Endodermal cell (in vitro differentiated cells): ENCODE results near the gene NRDC. TPM values are rescaled to one million over a fixed set of nuclear protein-coding genes. Genes with fewer than 3 reads are reported as not detected.

Source experiments
- DNase-seq: peaks from one replicate; pipeline ENCODE4 v3.0.0-alpha.2; 2017
- H3K27ac ChIP-seq: 2 replicates; pipeline ENCODE4 v1.5.1; 2013; ENCODE audit warnings: mild to moderate bottlenecking, low read depth, low read length, moderate library complexity
- H3K27me3 ChIP-seq: 2 replicates; pipeline ENCODE4 v1.6.1; 2013; ENCODE audit warnings: mild to moderate bottlenecking, low read length, moderate library complexity; ENCODE audit not compliant: insufficient read depth, control insufficient read depth, poor library complexity, severe bottlenecking
- H3K36me3 ChIP-seq: 2 replicates; pipeline ENCODE4 v1.7.0; 2013; ENCODE audit warnings: mild to moderate bottlenecking, low read length, moderate library complexity; ENCODE audit not compliant: control insufficient read depth, insufficient read depth
- H3K4me1 ChIP-seq: one replicate; pipeline ENCODE4 v1.7.0; 2013; ENCODE audit warnings: low read length; ENCODE audit not compliant: control insufficient read depth, insufficient read depth
- H3K4me3 ChIP-seq: 2 replicates; pipeline ENCODE4 v1.5.1; 2013; ENCODE audit warnings: mild to moderate bottlenecking, low read length, moderate library complexity
- H3K9ac ChIP-seq: 2 replicates; pipeline ENCODE4 v1.6.1; 2013; ENCODE audit warnings: mild to moderate bottlenecking, low read length, moderate library complexity; ENCODE audit not compliant: poor library complexity, severe bottlenecking; ENCODE audit errors: extremely low read depth
- H3K9me3 ChIP-seq: 2 replicates; pipeline ENCODE4 v1.6.1; 2013; ENCODE audit warnings: mild to moderate bottlenecking, low read length, moderate library complexity; ENCODE audit not compliant: control insufficient read depth
- H3K27ac Mint-ChIP-seq: 2 replicates; pipeline ENCODE4 v1.8.0; 2020; ENCODE audit warnings: mixed read lengths
- H3K27me3 Mint-ChIP-seq: 2 replicates; pipeline ENCODE4 v1.8.0; 2021; ENCODE audit warnings: mild to moderate bottlenecking, mixed read lengths; ENCODE audit not compliant: insufficient read depth
- H3K36me3 Mint-ChIP-seq: 2 replicates; pipeline ENCODE4 v1.8.0; 2020; ENCODE audit warnings: low read depth, mixed read lengths
- H3K4me1 Mint-ChIP-seq: 2 replicates; pipeline ENCODE4 v1.8.0; 2020; ENCODE audit warnings: mixed read lengths
- H3K4me3 Mint-ChIP-seq: 2 replicates; pipeline ENCODE4 v1.8.0; 2020; ENCODE audit warnings: mild to moderate bottlenecking, moderate library complexity, mixed read lengths
- H3K9me3 Mint-ChIP-seq: 2 replicates; pipeline ENCODE4 v1.8.0; 2020; ENCODE audit warnings: mild to moderate bottlenecking, mixed read lengths
- CTCF ChIP-seq: fragments of 200-600 bp; sonication (generic); conservative IDR thresholded peaks from 2 replicates; pipeline ENCODE4 v1.5.0; 2021; ENCODE audit warnings: antibody characterized with exemption, mild to moderate bottlenecking
- WGBS, 2 experiments: methylation state at CpG; one replicate each; pipeline versions ENCODE4 v1.1.5 to v1.1.7; 2013; ENCODE audit warnings: missing lambda C conversion rate in 2 of 2, mixed read lengths in 1 of 2; ENCODE audit not compliant: insufficient coverage in 1 of 2, insufficient read length in 1 of 2; 5-methylcytosine and 5-hydroxymethylcytosine counted together
- total RNA-seq, 2 donors: library from RNA; stranded (reverse); fragmentation: NEBNext Ultra II Directional in 1 of 2; extraction: Animal tissue kit (Norgen Biotek cat#: 25700) in 1 of 2; gene quantifications; 2 replicates in 1 of 2; 3 replicates in 1 of 2; pipeline ENCODE4 v1.2.1, GENCODE V29; 2021

The NRDC gene
- total RNA-seq, 2 donors from 2014 or later: 160 to 202 TPM

GRCh38 chr1:51814513-51814912 is 64.0 kb downstream of the NRDC start:
- H3K27ac ChIP-seq: no peak overlapping the region
- Mint-ChIP-seq H3K4me3 (no peak overlapping the region), H3K4me1 (no peaks in the 10 kb centered on the region), H3K27me3 (no peaks in the 10 kb centered on the region), H3K9me3 (no peaks in the 10 kb centered on the region), H3K27ac (no peak overlapping the region), H3K36me3 (peaks cover 29% of the 10 kb centered on the region)
- H3K9ac ChIP-seq: no peak overlapping the region
- 100% methylated on average over 1 of the region's 1 CpG; no CpG with 5 or more reads in 1 of the 2 experiments for WGBS, 2 experiments
- no peaks in the 10 kb centered on the region for H3K27me3 ChIP-seq
- no peak for TF ChIP-seq CTCF
- H3K9me3 ChIP-seq: no peaks in the 10 kb centered on the region
- DNase-seq: no peak
- H3K4me3 ChIP-seq: no peak overlapping the region
- no peaks in the 10 kb centered on the region for H3K4me1 ChIP-seq
- peaks cover 92% of the 10 kb centered on the region for H3K36me3 ChIP-seq

- no peak for TF ChIP-seq CTCF
- Histone ChIP-seq H3K4me1 (no peaks in the 10 kb centered on the region), H3K9ac (no peak overlapping the region), H3K27me3 (no peaks in the 10 kb centered on the region), H3K36me3 (peaks cover 75% of the 10 kb centered on the region), H3K4me3 (no peak overlapping the region), H3K9me3 (no peaks in the 10 kb centered on the region), H3K27ac (no peak overlapping the region)
- no peaks in the 10 kb centered on the region for H3K27me3 Mint-ChIP-seq
- peaks cover 46% of the 10 kb centered on the region for H3K36me3 Mint-ChIP-seq
- H3K4me1 Mint-ChIP-seq: no peaks in the 10 kb centered on the region
- H3K4me3 Mint-ChIP-seq: no peak overlapping the region
- DNase-seq: no peak
- H3K27ac Mint-ChIP-seq: no peak overlapping the region
- no peaks in the 10 kb centered on the region for H3K9me3 Mint-ChIP-seq
- WGBS, 2 experiments: 80 to 100% methylated on average over 1 to 2 of the region's 2 CpGs
Measured at GRCh38 chr1:51799372-51799771, 79.2 kb downstream of the NRDC start.

- Mint-ChIP-seq H3K4me3 (no peak overlapping the region), H3K36me3 (peaks cover 59% of the 10 kb centered on the region), H3K27me3 (no peaks in the 10 kb centered on the region), H3K9me3 (no peaks in the 10 kb centered on the region), H3K27ac (no peak overlapping the region), H3K4me1 (no peaks in the 10 kb centered on the region)
- no peaks in the 10 kb centered on the region for H3K9me3 ChIP-seq
- H3K27ac ChIP-seq: no peak overlapping the region
- H3K4me1 ChIP-seq: no peaks in the 10 kb centered on the region
- H3K27me3 ChIP-seq: no peaks in the 10 kb centered on the region
- H3K4me3 ChIP-seq: no peak overlapping the region
- H3K36me3 ChIP-seq: peaks cover 82% of the 10 kb centered on the region
- TF ChIP-seq CTCF: no peak
- no peak for DNase-seq
- H3K9ac ChIP-seq: no peak overlapping the region
Measured at GRCh38 chr1:51794868-51795267, 83.7 kb downstream of the NRDC start.
